AML-193 (cell line): ENCODE data around the gene ALDH5A1.
A peak's percentile ranks its signal among the peaks of the same experiment; 100 is the strongest.

Experiments used
- DNase-seq, 2 experiments: peaks; one replicate each; lab custom pipeline; 2025; lab: John Stamatoyannopoulos, UW

Gene ALDH5A1

GRCh38 chr6:24569811-24570210 is 75.0 kb downstream of the ALDH5A1 start:
- no peak for DNase-seq

GRCh38 chr6:24571361-24571760 is 76.6 kb downstream of the ALDH5A1 start:
- no peak for DNase-seq

GRCh38 chr6:24574809-24575208 is 80.0 kb downstream of the ALDH5A1 start:
- peak; percentile 43 to 44 for DNase-seq

- DNase-seq, result no peak
Observed at GRCh38 chr6:24576447-24576846, 81.7 kb downstream of the ALDH5A1 start.

GRCh38 chr6:24581084-24581669 is 86.4 kb downstream of the ALDH5A1 start:
- DNase-seq, result peak; percentile 66 to 75

GRCh38 chr6:24583463-24584381 is 89.0 kb downstream of the ALDH5A1 start:
- peak; percentile 80 to 90 for DNase-seq

- DNase-seq, result no peak
Observed at GRCh38 chr6:24584382-24584720, 89.6 kb downstream of the ALDH5A1 start.
